Activated gamma-delta T cell (primary cell): Measurements from ENCODE around the gene MRPL9.
"Not testable (repeated sequence)": the region's sequence is repeated elsewhere in the genome, so short reads cannot be mapped to it uniquely, and the experiment has no call there.

ENCODE experiments used
- DNase-seq: peaks from one replicate; lab custom pipeline; 2025; lab: John Stamatoyannopoulos, UW

MRPL9 gene

DNA sequence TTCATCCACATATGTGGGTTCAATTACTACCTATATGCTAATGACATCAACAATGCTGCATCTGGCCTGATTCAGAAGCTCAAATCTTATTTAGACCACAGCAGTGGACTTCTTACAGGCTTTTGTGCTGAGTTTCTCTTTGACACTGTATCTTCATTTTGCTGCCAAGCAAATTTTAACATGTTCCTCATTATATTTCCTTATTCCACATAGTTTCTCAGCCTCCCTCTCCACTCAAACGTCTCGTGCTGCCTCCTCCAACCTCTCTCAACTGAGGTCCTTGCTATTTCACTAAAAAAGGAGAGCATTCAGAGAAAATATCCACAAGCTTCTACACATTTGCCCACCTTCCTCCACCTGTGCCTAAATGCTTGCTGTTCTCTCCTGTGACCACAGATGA is 20.5 kb upstream of the MRPL9 start:
- no peak for DNase-seq

DNA sequence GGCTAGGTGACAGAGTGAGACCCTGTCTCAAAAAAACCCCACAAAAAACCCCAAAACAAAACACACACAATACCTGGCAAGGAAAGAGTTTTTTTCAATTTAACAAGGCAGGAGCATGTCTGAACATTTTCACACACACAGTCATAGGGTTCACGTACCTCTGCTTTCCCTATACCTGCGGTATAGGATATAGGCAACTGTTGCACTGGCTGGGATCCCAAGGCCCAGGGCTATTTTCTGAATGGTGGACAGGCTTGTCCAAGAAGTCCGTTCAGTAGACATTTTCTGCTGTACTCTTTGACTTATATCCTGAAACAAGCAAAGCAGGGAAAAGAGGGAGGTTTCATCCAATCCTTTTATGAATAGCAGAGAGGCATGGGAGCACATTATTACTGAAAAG is 19.4 kb upstream of the MRPL9 start:
- no peak for DNase-seq

DNA sequence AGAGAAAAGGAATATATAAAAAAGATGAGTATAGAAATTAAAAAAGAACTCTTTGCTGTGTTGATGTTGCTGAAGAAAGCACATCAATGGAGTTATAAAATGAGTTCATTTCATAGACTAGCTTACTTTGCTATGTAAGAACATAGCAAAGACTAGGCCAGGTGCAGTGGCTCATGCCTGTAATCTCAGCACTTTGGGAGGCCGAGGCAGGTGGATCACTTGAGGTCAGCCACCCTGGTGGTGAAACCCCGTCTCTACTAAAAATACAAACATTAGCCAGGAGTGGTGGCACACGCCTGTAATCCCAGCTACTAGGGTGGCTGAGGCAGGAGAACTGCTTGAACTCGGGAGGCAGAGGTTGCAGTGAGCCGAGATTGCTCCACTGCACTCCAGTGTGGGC is 18.7 kb upstream of the MRPL9 start:
- not testable (repeated sequence) for DNase-seq

DNA sequence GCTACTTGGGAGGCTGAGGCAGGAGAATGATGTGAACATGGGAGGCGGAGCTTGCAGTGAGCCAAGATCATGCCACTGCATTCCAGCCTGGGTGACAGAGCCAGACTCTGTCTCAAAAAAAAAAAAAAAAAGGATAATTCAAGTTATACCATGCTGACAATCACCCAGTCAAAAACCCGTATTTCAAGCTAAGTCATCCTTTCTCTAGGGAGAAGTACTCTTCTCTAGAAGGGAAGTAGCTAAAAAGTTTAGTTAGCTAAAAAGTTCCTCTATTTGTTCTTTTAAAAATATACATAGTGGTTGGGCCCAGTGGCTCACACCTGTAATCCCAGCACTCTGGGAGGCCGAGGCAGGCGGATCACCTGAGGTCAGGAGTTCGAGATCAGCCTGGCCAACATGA is 17.4 kb upstream of the MRPL9 start:
- not testable (repeated sequence) for DNase-seq

DNA sequence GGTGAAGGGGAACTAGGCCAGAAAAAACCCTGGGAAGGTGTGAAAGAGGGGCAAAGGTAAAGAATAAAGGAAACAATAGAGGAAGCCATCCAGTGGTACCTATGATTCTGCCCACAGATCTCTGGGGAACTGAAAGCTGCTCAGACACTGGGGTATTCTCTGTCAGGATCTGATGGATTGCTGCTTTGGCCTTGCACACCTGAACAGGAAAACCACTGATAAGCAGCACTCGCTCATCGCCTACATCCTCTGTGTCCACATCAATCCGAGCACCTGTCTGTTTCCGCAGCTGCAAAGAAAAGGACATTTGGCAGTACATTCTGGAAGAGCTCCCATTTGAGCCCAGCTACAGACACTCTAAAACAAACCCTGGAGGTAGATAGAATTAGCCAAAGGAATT is 16.6 kb upstream of the MRPL9 start:
- DNase-seq: no peak

DNA sequence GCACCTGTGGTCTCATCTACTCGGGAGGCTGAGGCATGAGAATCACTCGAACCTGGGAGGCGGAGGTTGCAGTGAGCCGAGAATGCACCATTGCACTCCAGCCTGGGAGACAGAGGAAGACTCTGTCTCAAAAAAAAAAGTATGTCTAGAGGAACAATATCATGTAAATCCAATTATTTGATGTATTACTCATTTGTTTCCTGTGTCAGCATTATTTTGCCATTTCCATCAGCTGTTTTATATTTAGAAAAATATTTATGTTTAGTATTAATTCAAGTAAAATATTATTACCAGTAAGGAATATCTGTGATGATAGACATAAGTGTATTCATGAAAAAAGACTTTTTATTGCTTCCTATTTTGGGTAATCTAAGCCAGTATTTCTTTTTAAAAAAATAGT is 14.0 kb upstream of the MRPL9 start:
- DNase-seq: no peak

DNA sequence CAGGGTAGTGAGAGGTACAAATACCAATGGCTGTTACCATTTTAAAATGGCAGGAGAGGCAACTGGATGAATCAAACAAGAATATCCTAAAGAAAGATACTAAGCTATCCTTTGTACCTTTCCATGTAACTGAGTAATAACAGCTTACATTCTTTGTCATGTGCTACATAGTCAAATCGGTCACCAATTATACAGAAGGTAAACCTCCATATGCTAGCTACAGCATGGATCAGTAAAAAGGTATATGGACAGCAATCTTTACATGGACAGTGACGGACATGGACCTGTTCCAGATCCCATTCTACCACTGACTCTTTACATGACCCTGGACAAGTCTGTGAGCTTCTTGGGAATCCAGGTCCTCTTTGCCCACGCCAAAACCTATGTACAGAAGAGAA is 13.4 kb upstream of the MRPL9 start:
- no peak for DNase-seq

DNA sequence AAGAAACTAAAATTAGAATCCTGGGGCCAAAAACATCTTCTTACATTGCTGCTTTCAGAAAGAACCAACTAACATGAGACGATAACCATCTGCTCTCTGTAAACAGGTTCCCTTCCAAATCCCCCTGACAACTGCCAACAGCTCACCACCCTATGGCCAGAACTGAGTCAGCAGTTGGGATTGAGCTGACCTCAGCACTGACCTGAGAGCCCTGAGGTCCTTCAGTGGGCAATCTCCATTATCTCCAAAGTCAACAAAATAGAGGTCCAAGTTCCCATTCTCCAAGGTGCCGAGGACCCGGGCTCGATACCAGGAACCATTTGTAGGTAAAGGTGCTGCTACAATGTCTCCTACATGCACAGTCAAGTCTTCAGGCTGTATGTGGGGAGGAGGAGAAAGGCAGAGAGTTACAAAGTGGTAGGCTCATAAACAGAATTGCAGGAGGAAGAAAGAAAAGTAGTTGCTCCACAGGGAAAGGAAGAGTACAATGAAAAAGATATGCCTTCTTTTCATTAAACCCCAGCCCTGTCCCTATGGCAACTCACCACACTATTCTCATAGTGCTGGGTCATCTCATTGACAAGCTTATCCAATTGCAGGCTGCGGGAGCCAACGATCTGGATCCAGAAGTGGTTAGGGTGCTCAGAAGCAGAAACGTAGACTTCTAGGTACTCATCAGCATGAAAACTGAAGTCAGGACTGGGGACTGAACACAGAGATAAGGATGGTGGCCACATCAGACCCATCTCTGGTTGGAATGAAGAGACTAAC is 12.8 kb upstream of the MRPL9 start:
- no peak for DNase-seq

DNA sequence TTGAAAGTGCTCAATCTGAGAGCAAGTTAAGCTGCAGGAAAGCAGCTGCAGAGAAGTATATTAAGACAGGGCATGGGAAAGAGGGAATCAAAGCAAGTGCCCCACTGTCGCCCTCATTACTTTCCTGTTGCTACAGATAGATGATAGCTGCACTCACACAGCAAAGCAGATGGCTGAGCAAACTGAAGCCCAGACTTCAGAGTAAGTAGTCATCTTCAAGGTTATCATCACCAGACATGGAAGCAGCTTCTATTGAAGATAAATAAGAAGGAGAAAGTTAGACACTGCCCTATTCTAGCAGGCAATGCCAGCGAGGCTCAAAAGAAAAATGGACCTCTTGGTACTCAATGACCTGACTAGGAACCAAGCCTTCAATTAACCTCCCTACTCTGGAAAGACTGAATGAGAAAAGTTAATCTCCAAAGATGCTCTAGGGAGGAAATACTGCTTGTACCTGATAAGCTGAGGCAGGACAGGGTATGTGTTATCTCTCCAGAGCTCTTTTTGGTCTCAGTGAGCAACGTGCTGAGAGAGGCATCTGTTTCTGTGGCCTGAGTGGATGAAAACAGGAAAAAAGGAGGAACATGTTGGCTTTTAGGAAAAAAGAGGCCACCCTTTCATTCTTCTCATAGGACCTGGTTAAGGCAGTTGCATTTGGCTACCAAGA is 11.1 kb upstream of the MRPL9 start:
- no peak for DNase-seq

DNA sequence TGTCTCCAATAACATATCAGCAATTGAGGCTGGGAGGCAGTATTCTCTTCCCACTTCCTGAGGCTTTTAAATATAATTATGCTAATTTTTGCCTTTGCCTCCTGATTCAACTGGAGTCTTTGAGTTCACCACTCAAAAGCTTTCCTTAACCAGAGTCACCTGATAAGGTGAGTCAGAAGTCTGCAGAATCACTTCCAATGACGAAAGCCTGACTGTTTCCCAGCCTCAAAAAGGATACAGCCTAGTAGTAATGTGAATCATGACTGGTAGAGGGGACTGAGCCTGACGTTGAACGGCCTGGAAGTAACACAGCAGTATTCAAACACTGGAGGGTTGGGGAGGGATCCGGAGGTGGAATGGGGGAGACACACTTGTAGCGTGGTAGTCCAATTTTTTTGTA is 10.4 kb upstream of the MRPL9 start:
- DNase-seq: no peak

DNA sequence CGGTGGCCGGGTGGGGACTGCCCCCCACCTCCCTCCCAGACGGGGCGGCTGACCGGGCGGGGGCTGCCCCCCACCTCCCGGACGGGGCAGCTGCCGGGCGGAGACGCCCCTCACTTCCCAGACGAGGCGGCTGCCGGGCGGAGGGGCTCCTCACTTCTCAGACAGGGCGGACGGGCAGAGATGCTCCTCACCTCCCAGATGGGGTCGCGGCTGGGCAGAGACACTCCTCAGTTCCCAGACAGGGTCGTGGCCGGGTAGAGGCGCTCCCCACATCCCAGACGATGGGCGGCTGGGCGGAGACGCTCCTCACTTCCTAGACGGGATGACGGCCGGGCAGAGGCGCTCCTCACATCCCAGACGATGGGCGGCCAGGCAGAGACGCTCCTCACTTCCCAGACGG is 6.0 kb upstream of the MRPL9 start:
- not testable (repeated sequence) for DNase-seq

DNA sequence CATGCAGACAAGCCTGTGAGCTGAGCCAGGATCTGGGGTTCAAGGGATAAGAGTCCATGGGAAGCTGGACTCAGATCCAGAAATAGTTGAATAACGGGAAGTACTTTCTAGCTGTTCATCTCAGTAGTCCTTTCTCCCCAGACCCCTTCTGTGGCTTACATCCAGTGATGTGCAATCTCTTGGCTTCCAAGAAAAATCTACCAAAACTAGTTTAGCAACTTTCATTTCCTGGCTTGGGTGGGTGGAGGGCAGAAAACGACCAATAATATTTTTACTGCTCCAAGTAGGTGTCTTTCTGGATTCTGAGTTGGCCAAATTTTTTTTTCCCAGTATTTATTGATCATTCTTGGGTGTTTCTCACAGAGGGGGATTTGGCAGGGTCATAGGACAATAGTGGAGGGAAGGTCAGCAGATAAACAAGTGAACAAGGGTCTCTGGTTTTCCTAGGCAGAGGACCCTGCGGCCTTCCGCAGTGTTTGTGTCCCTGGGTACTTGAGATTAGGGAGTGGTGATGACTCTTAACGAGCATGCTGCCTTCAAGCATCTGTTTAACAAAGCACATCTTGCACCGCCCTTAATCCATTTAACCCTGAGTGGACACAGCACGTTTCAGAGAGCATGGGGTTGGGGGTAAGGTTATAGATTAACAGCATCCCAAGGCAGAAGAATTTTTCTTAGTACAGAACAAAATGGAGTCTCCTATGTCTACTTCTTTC is 5.2 kb upstream of the MRPL9 start:
- not testable (repeated sequence) for DNase-seq

DNA sequence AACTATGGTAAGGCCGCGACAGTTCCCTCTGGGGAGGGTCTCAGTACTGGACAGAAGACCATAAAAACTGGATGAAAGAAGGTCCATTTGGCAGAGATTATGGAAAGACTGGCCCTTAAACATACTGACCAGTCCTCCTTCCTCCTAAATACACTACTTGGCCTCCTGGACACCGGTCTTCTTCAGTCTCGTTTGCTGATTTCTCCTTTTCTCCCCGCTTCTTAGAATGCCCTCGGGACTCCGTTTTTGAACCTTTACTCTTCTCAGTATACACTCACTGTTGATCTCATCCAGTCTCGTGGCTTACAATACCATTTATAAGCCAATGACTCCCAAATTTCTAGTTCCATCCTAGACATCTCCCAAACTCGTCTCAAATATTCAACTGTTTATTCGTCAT is 694 bp upstream of the MRPL9 start:
- DNase-seq: no peak

DNA sequence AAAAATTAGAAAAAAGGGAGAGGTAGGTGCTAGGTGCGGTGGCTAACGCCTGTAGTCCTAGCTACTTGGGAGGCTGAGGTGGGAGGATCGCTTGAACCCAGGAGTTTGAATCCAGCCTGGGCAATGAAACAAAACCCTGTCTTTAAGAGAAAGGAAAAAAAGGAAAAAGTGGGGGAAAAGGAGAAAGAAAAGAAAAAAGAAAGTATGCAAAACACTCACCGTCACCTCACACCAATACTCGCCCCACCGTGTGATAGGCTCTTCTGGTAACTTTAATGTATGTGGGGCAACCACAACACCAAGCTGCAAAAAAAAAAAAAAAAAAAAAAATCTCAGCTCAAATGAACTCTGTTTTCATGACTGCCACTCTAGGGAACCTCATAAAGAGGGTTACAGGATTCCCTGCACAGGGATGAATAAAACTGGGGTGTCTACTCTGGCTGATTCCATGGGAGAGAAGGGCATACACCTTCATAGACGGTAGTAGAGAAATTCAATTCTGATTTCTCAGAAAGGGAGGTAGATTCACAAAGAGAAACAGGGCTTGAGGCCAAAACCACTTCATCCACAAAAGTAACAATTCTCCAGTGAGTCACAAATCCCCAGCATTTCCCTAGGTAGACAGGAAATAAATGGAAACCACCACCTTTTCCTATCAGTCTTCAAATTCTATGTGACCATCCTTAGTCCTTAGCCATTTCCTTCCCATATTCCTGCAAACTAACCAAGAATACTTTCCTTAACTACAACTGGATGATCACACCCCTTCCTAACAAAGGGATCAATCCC is 2.5 kb downstream of the MRPL9 start:
- no peak for DNase-seq

DNA sequence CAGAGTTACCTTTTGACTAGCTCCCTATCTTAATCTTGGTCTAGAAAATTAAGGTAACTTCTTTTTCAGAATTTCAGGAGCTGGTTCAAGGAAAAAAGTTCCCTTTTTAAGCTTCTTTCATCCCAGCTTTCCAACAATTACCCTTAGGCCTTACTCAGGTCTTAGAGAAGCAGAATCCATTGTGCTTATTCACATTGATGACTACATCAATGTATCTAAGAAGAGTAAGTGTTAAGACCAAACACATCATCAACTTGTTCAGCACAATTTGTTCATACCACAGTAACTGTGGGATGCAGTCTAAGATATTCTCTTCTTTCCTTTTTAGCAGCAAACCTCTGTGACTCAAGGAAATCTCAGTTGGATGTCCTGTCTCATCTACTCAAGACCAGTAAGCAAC is 4.1 kb downstream of the MRPL9 start:
- DNase-seq: no peak

DNA sequence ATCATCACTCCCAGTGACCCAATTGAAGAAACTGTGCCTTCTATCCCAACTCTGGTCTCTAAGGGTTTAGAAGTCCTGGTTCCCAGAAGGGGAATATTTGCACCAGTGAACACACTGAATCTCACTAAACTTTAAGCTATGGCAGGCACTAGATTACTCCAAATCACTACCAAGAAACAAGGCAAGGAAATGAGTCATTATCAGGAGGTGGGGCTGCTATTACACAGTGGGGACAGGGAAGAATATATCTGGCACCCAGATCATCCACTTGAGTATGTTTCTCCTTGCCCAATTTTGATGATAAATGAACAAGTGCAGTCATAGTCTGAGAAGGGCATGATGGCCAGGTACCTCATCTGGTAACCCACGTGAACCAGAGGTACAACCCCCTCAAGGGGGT is 7.0 kb downstream of the MRPL9 start:
- DNase-seq: no peak

DNA sequence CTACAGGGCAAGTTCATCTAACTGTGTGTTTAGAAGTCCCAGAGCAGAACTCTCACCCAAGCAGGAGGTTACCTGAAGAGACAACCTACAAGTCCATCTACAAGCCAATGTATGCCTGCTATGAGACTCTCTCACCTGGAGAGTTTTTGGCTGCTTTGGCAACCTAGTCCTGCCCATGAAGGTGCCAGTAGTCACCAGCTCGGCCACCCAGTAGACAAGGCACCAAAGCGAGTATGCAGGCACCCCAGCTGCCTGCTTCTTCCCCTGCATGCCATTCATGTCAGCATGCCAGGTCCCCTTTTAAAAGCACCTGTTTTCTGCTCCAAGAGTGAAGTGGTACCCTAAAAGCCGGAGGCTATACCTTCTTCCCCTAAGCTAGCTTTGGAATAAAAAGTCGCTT is 21.8 kb downstream of the MRPL9 start:
- no peak for DNase-seq

DNA sequence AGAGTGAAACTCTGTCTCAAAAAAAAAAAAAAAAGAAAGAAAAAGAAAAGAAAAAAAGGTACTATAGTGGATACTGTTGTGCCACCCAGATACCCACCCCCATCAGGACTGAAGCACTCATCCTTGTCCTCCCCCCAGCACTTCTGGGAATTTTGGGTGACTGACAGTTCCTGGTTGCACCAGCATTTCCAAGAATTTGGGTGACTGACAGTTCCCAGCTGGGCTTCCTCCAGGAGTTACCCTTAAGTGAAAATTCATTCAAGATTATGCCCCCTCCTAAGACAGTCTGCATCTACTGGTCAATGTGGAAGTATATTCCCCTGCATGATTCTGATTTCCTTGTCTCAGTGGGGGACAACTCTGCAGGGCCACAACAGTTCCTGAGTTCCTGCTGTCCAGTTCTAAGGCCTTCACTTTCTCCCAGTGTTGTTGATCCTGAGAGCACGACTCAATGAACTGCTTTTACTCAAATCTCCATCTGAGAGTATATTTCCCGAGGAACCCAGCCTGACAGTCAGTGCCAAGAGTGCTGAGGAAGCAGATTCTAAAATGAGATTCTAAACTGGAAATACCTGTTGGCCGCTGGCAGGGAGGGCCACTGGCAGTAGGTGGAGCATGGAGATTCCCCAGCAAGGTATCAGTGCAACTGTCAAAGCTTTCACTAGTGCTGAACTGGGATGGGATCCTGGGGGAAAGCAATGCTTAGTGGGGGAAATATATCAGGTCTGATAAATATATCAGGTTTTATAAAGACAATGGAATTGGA is 23.5 kb downstream of the MRPL9 start:
- no peak for DNase-seq

DNA sequence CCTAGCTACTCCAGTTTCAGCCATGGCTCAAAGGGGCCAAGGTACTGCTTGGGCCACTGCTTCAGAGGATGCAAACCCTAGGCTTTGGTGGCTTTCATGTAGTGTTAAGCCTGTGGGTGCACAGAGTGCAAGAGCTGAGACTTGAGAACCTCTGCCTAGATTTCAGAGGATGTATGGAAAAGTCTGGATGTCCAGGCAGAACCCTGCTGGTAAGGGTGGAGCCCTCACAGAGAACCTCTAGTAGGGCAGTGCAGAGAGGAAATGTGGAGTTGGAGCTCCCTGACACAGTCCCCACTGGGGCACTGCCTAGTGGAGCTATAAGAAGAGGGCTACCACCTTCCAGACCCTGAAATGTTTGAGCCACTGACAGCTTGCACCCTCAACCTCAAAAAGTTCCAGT is 25.8 kb downstream of the MRPL9 start:
- no peak for DNase-seq

DNA sequence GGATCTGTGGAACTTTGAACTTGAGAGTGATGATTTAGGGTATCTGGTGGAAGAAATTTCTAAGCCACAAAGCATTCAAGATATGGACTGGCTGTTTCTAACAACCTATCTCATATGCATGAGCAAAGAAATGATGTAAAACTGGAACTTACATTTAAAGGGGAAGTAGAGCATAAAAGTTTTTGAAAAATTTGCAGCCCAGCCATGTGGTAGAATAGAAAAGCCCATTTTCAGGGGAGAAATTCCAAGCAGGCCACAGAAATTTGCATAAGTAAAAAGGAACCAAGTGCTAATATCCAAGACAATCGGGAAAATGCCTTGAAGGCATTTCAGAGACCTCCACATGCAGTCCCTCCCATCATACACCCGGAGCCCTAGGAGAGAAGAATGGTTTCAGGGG is 26.3 kb downstream of the MRPL9 start:
- no peak for DNase-seq

DNA sequence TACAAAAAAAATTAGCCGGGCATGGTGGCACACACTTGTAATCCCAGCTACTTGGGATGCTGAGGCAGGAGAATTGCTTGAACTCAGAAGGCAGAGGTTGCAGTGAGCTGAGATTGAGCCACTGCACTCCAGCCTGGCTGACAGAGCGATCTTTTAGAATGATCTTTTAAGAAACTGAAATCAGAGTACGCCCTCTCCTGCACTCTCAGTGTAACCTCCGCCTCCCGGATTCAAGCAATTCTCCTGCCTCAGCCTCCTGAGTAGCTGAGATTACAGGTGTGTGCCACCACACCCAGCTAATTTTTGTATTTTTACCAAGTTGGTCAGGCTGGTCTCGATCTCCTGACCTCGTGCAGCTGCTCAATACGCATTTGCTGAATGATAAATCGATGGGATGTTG is 29.3 kb downstream of the MRPL9 start:
- not testable (repeated sequence) for DNase-seq

DNA sequence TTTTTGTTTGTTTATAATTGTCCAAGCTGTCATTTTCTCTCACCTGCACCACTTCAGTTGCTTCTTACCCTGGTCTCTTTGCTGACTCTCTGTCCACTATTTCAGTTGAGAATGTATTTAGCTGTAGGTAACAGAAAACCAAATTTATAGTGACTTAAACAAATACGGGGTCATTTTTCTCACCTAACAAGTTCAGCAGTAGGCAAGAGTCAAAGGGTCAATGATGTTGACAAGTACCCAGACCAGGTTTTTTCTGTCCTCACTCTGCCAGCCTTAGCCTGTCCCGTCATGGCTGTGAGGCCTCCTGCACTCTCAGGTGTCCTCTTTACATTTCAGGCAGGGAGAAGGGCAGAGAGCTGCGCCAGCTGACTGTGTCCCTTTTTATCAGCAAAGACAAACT is 30.2 kb downstream of the MRPL9 start:
- DNase-seq: no peak
